OCI-LY1 (cell line): ENCODE data around the gene PTPRT.

Experiments used
- CTCF ChIP-seq: fragments of 200-600 bp; sonication (generic), shearing (Covaris generic); IDR thresholded peaks from 2 replicates; pipeline ENCODE4 v1.5.1; 2017; ENCODE audit warnings: mild to moderate bottlenecking, antibody characterized with exemption, low read length, moderate library complexity, mixed read lengths
- EZH2 ChIP-seq: fragments of 200-600 bp; sonication (generic), shearing (Covaris generic); IDR thresholded peaks from 2 replicates; pipeline ENCODE4 v1.8.0; 2017; ENCODE audit warnings: borderline replicate concordance, mixed run types, mild to moderate bottlenecking, antibody characterized with exemption, low read length, moderate library complexity, mixed read lengths

DNA sequence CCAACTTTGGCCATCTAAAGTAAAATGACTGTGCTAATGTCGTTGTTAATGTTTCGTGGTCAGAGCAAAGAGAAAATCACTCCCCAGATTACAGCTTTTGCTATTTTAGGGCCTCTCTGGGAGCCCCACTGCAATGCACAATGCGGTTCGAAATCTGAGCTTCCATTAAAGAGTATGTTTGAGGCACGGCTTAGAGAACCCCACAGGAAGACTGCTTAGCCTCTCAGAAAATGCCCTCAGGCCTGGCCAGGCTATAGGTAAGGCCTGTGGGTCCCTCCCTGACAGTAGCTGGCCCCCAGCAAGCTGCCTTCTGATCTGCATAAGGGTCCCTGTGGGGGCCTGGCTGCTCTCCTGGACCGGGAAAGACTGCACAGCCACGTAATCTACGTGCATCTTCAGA, 274.6 kb downstream of the PTPRT start:
- TF ChIP-seq EZH2 (no peak), CTCF (no peak)
